OCI-LY1 (cell line): ENCODE data around the gene RGS9.

Source experiments
- CTCF ChIP-seq: fragments of 200-600 bp; sonication (generic), shearing (Covaris generic); IDR thresholded peaks from 2 replicates; pipeline ENCODE4 v1.5.1; 2017; ENCODE audit warnings: mild to moderate bottlenecking, antibody characterized with exemption, low read length, moderate library complexity, mixed read lengths
- EZH2 ChIP-seq: fragments of 200-600 bp; sonication (generic), shearing (Covaris generic); IDR thresholded peaks from 2 replicates; pipeline ENCODE4 v1.8.0; 2017; ENCODE audit warnings: borderline replicate concordance, mixed run types, mild to moderate bottlenecking, antibody characterized with exemption, low read length, moderate library complexity, mixed read lengths

GRCh38 chr17:65174974-65175373 is 37.8 kb downstream of the RGS9 start:
- no peak for TF ChIP-seq CTCF
- no peak for TF ChIP-seq EZH2
